Right lobe of liver (tissue), 6 donors: ENCODE results near the gene KRTAP12-1. TPM values are rescaled to one million over a fixed set of nuclear protein-coding genes. Genes with fewer than 3 reads are reported as not detected.

ENCODE experiments used
- ATAC-seq, 4 donors: fragments of 200-7000 bp; cut with Tn5 transposase; one replicate each; pipeline ENCODE4 v1.9.1; 2020; ENCODE audit warnings: mild to moderate bottlenecking in 4 of 4, moderate library complexity in 4 of 4
- DNase-seq, 3 donors: peaks; one replicate each; pipeline ENCODE4 v3.0.0-alpha.2; 2020
- H3K27ac ChIP-seq, 3 donors: fragments of 200-600 bp; one replicate each; pipeline ENCODE4 v1.8.0; 2022
- H3K27me3 ChIP-seq, 2 donors: fragments of 200-600 bp; one replicate each; pipeline ENCODE4 v1.8.0; 2022
- H3K36me3 ChIP-seq, 4 donors: fragments of 200-600 bp; sonication (generic) in 1 of 4; one replicate each; pipeline versions ENCODE4 v1.5.1 to v1.8.0; 2017 to 2022; ENCODE audit warnings: control low read depth in 1 of 4
- H3K4me1 ChIP-seq, 4 donors: fragments of 200-600 bp; sonication (generic) in 1 of 4; one replicate each; pipeline versions ENCODE4 v1.5.1 to v1.8.0; 2017 to 2022; ENCODE audit warnings: control low read depth in 1 of 4
- H3K4me3 ChIP-seq, 3 donors: fragments of 200-600 bp; one replicate each; pipeline ENCODE4 v1.8.0; 2022
- H3K9me3 ChIP-seq, 4 donors: fragments of 200-600 bp; sonication (generic) in 1 of 4; one replicate each; pipeline versions ENCODE4 v1.5.1 to v1.8.0; 2017 to 2022; ENCODE audit warnings: control low read depth in 1 of 4
- CTCF ChIP-seq, 4 donors: fragments of 200-600 bp in 3 of 4; fragments of 450-650 bp in 1 of 4; IDR thresholded peaks; one replicate each; pipeline versions ENCODE4 v1.5.1 to v1.8.0; 2016 to 2022; ENCODE audit warnings: antibody characterized with exemption in 4 of 4, mild to moderate bottlenecking in 2 of 4
- POLR2A ChIP-seq: fragments of 450-650 bp; IDR thresholded peaks from one replicate; pipeline ENCODE4 v1.6.1; 2017; ENCODE audit warnings: antibody characterized with exemption, mild to moderate bottlenecking
- WGBS: methylation state at CpG from one replicate; pipeline ENCODE4 v1.1.6; 2018; ENCODE audit warnings: low coverage, low lambda C conversion rate; ENCODE audit not compliant: insufficient coverage; ENCODE audit errors: missing lambda C conversion rate; 5-methylcytosine and 5-hydroxymethylcytosine counted together
- intact Hi-C, 2 donors: fragments of 100-400 bp; cut with DNase I; formaldehyde crosslinking; loops; one replicate each; pipeline versions ENCODE4 v1.11.2 to v1.14.1; 2022
- total RNA-seq, 6 experiments: library from RNA; depleted of rRNA in 2 of 6; stranded (reverse); fragments of >200 nt in 2 of 6; fragmentation: NEBNext Ultra II Directional in 3 of 6; extraction: Animal tissue kit (Norgen Biotek cat#: 25700) in 3 of 6; gene quantifications; one replicate each; pipeline versions ENCODE4 v1.1.0 to v1.2.4, GENCODE V29; 2016 to 2023
- donor health status: DM: no; HTN: yes; CAD: no.
- donor health status: DM: no; HTN: no; CAD: no.
- donor health status: DM: no; HTN: no; CAD: no.
- donor health status: DM: no; HTN: yes; CAD: no.
- donor health status: DM: no; HTN: yes; CAD: no.

KRTAP12-1 gene
- total RNA-seq, 6 experiments from 2014 or later = not detected

- intact Hi-C loops = no loop called here
- DNase-seq (no peak), ATAC-seq (no peak)
These were observed 30.8 kb downstream of the KRTAP12-1 start for GRCh38 chr21:44650973-44651675.

GRCh38 chr21:44650265-44650972, 31.5 kb downstream of the KRTAP12-1 start:
- DNase-seq (no peak), ATAC-seq (no peak)
- Histone ChIP-seq H3K27me3 (no peaks in the 10 kb centered on the region), H3K36me3 (no peaks in the 10 kb centered on the region), H3K4me3 (no peak overlapping the region), H3K4me1 (no peaks in the 10 kb centered on the region), H3K9me3 (peaks cover 0 to under 1% (median 0%) of the 10 kb centered on the region in 4 donors), H3K27ac (no peak overlapping the region)
- no peak for TF ChIP-seq POLR2A
- intact Hi-C loops = no loop called here
- WGBS = 90% methylated on average over 2 of the region's 20 CpGs

More at GRCh38 chr21:44650973-44651675, 30.8 kb downstream of the KRTAP12-1 start:
- TF ChIP-seq CTCF (IDR thresholded peaks at IDR 0.05) (no peak), POLR2A (no peak)
- H3K4me1 ChIP-seq = no peaks in the 10 kb centered on the region
- no peak overlapping the region for H3K4me3 ChIP-seq
- H3K9me3 ChIP-seq = no peaks in the 10 kb centered on the region
- 94% methylated on average over 6 of the region's 12 CpGs for whole genome bisulfite sequencing
- H3K27me3 ChIP-seq = no peaks in the 10 kb centered on the region
- no peak overlapping the region for H3K27ac ChIP-seq
- H3K36me3 ChIP-seq = no peaks in the 10 kb centered on the region

GRCh38 chr21:44649521-44650100, 32.4 kb downstream of the KRTAP12-1 start:
- WGBS = 86% methylated on average over 10 of the region's 18 CpGs
- no peaks in the 10 kb centered on the region for H3K27me3 ChIP-seq

GRCh38 chr21:44648557-44649311, 33.2 kb downstream of the KRTAP12-1 start:
- DNase-seq (no peak), ATAC-seq (peak in 1 of 4 donors; percentile 19)
- Histone ChIP-seq H3K27ac (no peak overlapping the region), H3K4me1 (no peaks in the 10 kb centered on the region), H3K4me3 (no peak overlapping the region), H3K27me3 (no peaks in the 10 kb centered on the region), H3K9me3 (peaks cover 0 to 5% (median 2%) of the 10 kb centered on the region in 4 donors), H3K36me3 (no peaks in the 10 kb centered on the region)
- intact Hi-C loops = no loop called here
- WGBS = 64% methylated on average over 3 of the region's 33 CpGs
- TF ChIP-seq POLR2A = no peak
- TF ChIP-seq CTCF (IDR thresholded peaks at IDR 0.05) = no peak

More at GRCh38 chr21:44649521-44650100, 32.4 kb downstream of the KRTAP12-1 start:
- ATAC-seq (no peak), DNase-seq (no peak)
- Histone ChIP-seq H3K27ac (no peak overlapping the region), H3K4me3 (no peak overlapping the region), H3K4me1 (no peaks in the 10 kb centered on the region), H3K9me3 (peaks cover 0 to 5% (median 0%) of the 10 kb centered on the region in 4 donors), H3K36me3 (no peaks in the 10 kb centered on the region)
- TF ChIP-seq CTCF (IDR thresholded peaks at IDR 0.05) (no peak), POLR2A (no peak)
- intact Hi-C loops = no loop called here
